M059J (cell line): Measurements from ENCODE around the gene ZNF543. TPM values are rescaled to one million over a fixed set of nuclear protein-coding genes. Genes with fewer than 3 reads are reported as not detected.

ENCODE experiments used
- DNase-seq: peaks from one replicate; pipeline ENCODE4 v3.0.0-alpha.2; 2012; ENCODE audit warnings: low read depth
- total RNA-seq: library from RNA; depleted of rRNA; stranded (reverse); fragments of >200 nt; shearing (Covaris generic); gene quantifications from 2 replicates; pipeline ENCODE4 v1.2.3, GENCODE V29; 2014; rRNA removed

Gene ZNF543
- total RNA-seq = 7.5 and 8.4 TPM in 2 replicates

GRCh38 chr19:57320180-57321084 is at the start of gene ZNF543:
ZNF543 (plus strand) TSS chr19:57320472; CDS start chr19:57320854, 382 bp downstream.
- peak; percentile 96 for DNase-seq

GRCh38 chr19:57271280-57271679 is 49.0 kb upstream of the ZNF543 start:
- DNase-seq = no peak

- no peak for DNase-seq
Measured at GRCh38 chr19:57273014-57273413, 47.3 kb upstream of the ZNF543 start.

DNA sequence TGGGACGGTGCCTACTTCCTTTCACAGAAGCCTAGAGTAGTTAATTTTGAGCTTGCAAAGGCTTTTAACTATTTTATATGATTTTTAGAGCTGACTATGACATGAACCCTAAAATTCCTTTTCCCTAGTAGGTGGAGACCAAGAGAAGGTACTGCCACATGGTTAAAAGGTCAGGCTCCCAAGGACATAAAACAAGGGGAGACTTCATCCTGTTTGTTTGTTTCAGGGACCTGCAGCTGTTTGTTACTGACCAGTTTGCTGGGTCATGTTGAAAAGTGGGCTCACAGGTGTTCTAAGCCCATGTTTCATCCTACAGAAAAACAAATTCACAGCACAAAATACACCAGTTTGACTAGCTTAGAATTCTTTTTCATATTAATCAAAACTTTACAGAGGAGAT is 43.8 kb upstream of the ZNF543 start:
- no peak for DNase-seq

- peak; percentile 96 for DNase-seq
Measured at GRCh38 chr19:57278481-57278880, 41.8 kb upstream of the ZNF543 start.

DNA sequence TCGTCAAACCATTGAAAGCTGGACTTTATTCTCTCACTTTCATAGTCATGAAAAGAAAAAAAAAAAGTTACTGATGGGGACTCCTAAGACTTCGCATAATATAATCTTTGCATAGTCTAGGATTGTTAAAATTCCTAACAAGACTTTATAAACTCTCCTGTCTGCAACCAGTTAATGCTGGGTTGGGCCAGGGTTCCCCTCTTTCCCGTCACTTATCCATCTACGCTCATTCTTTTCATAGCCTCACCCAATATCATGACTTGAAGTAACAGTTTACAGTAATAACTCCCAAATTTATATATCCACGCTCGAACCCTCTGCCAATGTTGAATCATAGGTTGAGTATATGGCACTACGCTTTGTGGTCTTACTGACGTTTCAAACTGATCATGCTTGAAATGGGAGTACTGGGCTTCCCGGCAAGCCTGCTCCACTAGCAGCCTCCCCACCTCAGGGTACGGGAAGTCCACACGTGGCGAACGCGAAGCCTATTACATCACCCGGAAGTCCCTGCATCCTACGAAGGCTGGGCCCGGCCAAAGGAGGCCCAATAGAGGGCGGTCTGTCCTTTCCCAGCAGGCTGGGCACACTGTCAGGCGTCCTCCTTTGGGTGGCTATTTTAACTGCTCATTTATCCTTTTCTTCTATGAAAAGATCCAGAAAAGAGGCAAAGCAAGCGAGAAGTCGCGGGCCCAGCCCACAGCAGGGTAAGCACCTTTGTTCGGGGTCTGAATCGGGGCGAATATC is 40.7 kb upstream of the ZNF543 start:
- DNase-seq = peak; percentile 94

DNA sequence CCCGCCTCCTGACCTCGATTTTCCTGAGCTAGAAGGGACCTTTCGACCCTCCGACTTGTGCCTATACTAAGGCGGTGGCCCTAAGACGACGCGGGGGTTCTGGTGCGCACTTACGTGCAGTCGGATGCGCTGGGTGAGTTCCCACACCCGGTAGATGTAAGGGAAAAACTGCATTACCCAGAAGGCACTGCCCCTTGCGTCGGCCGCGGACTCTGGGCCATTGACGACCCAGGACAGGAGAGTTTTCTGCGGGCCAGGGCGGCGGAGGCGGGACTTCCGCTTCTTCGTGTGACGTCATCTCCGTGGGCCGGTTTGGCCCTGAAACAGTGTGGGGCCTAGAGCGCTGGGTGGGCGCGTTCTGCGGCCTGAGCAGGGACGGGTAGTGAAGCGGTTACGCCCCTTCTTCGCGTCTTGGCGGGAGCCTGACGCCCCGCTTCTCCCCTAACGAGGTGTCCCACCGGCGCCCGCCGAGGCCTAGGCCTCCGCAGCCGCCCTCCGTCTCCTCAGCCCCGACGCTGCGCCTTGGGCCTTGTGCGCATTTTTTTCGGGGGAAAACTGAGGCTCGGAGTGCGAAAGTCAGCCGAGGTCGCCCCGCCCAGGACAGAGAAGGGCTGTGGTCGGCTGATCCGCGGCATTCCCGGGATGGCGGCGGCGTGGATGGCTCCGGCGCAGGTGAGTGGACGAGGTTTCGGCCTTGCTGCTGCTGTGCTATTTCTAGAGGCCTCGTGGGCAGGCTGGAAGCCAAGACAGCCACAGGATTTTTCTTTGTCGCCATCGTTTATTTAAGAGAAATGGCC is 39.9 kb upstream of the ZNF543 start, which contains the start of gene ZNF460:
ZNF460 (plus strand) TSS at position 321 of the 797 bp plus-strand sequence; CDS start at position 643, 322 bp downstream.
- peak; percentile 96 for DNase-seq

DNA sequence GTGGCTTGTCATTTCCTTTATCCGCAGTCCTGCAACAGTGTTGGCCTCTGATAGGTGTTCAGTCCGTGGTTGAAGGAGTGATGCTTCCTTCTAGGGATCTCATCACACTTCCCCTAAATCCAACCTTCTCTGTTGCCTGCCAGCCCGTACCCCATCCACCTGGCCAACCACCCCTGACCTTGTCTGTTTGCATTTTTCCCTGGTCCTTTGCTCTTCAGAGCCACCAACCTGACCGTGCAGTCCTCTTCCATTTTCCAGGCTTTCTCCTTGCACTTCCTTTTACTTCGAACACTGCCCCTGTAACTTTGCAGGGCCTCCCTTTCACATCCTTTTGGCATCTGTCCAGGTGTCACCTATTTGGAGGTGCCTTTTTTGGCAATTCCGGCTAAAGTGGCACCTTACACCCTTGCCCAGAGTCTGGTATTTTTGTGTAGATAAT is 39.3 kb upstream of the ZNF543 start:
- DNase-seq = peak; percentile 34

DNA sequence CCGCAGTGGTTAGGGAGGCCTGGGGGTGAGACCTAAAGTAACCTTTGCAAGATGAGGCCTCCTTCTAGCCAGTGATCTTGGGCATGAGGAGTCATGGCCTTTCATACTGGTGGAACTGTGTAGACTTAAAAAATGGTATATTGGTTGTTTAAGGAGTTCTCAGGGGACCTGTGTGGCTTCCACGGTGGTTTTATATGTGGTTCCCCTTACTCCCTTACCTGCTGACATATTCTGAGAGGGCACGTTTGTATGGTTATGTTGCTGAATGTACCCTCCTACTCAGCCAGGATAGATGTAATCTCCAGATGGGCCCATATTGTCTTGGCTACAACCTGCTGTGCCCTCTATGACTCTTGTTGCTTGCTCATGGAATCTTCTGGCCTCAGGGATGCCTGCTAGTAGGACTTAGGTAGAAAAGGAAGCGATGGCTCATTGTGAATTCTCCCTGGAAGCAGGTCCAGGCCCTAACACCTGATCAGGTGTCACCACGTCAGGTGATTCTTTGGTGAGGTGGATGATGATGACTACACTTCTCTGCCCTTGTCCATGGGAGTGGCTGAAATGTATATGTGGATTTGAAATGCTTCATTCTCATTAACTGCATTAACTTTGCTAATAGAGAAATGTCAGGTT is 38.1 kb upstream of the ZNF543 start:
- no peak for DNase-seq

DNA sequence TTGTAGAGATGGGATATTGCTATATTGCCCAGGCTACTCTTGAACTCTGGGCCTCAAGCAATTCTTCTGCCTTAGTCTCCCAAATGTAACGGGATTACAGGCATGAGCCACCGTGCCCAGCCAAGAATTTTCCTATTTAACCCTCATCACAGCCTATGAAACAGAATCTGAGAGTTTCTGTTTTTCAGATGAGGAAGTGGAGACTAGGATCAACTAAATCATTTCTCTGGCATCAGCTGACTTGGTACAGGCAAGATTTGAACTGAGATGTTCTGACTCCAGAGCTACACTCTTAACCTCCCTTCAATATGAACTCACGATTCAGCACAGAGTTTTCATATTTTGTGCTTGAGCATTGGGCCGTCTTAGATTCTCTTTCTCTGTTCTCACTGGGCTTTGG is 31.9 kb upstream of the ZNF543 start:
- no peak for DNase-seq

DNA sequence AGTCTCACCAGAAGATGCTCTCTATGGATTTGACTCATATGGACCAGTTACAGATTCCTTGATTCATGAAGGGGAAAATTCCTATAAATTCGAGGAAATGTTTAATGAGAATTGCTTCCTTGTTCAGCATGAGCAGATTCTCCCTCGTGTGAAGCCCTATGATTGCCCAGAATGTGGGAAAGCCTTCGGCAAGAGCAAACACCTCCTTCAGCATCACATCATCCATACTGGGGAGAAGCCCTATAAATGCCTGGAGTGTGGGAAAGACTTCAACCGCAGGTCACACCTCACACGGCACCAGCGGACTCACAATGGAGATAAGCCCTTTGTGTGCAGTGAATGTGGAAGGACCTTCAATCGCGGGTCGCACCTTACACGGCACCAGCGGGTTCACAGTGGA is 29.3 kb upstream of the ZNF543 start:
- no peak for DNase-seq

GRCh38 chr19:57292547-57292946 is 27.7 kb upstream of the ZNF543 start:
- DNase-seq = no peak

DNA sequence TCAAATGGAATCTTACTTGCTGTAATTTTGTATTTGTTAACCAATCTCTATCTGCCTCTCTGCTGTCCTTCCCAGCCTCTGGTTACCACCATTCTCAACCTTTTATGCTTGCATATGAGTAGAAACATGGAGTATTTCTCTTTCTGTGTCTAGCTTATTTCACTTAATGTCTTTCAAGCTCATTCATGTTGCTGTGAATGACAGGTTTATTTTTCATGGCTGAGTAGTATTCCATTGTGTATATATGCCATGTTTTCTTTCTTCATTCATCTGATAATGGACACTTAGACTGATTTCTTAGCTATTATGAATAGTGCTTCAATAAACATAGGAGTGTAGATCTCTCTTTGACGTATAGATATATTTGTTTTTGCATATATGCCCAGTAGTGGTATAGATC is 26.6 kb upstream of the ZNF543 start:
- DNase-seq = no peak

- DNase-seq = peak; percentile 97
Measured at GRCh38 chr19:57302020-57302465, 18.2 kb upstream of the ZNF543 start.

DNA sequence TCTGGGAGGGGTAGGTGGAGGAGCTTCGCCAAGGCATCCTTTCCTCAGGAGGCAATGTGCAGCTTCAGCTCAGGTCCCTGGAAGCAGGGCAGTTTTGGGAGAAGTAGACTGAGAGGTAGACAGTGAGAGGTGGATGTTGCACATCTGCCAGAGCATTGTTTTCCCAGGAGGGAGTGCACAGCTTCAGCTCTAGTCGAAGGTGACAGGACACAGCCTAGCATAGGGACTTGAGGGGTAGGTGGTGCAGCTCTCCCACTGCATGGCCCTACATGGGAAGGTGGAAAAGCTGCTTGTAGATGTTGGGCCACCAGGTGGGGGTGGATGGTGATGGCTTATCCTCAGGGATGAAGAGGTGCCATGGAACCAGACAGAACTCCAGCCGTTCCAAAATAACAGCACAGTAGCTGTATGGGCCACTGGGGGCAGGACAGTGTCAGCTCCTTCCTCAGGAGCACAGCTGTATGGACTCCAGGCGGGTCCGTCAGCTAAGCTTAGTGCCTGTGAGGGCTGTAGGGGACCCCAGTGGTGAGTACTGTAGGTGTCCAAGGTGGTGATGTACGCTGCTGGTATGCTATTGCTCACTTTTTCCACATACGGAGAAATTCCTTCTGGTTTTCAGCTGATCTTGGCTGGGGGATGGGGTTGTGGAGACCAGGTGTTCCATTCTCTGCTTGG is 17.4 kb upstream of the ZNF543 start:
- DNase-seq = no peak

GRCh38 chr19:57305056-57305455 is 15.2 kb upstream of the ZNF543 start:
- DNase-seq = no peak

DNA sequence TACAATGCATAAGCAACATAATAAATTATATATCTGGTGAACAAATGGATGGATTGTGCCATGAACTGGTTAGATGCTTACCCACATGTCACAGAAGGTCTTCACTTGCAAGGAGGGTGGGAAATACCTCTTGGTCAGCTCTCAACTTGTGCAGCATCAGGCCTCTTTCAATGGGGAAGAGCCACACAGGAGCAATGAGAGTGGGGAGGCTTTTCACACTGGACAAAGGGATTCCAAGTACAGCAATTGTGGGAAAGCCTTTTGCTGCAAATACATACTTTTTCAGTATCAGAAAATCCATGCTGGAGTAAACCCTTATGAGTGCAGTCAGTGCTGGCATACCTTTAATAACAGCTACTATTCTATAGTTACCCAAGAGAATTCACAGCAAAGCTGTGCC is 11.8 kb upstream of the ZNF543 start:
- DNase-seq = no peak

GRCh38 chr19:57310792-57311191 is 9.5 kb upstream of the ZNF543 start:
- no peak for DNase-seq

DNA sequence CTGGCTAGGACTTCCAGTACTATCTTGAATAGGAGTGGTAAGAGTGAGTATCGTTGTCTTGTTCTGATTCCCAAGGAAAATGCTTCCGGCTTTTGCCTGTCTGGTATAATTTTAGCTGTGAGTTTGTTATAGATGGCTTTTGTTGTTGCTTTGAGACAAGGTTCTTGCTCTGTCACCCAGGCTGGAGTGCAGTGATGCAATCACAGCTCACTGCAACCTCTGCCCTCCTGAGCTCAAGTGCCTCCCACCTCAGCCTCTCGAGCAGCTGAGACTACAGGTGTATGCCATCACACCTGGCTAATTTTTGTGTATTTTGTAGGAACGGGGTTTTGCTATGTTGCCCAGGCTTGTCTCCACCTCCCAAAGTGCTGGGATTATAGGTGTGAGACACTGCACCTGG is 6.1 kb upstream of the ZNF543 start:
- DNase-seq = no peak

DNA sequence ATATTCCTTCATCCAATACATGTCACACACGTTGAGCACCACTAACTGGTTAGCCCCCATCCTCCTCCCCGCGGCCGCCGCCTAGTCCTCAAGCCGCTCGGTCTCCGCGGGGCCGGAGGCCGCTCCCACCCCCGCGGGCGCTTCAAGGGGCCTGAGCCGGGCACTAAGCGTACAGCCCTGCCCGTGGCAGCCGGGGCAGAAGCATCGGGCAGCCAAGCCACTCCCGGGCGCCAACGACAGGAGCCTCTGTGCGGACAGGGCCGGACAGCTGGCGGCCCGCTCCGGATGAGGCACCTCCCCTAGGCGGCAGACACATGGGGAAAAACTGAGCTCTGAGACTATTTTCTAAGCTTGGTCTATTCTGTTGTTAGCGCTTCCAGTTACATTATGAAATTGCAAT is 2.8 kb upstream of the ZNF543 start:
- no peak for DNase-seq

- DNase-seq = no peak
Measured at GRCh38 chr19:57319869-57320179, 448 bp upstream of the ZNF543 start.
